RWPE1 (cell line): ENCODE measurements around the gene TUBB4B.

Source experiments
- CTCF ChIA-PET: fragments of 350-600 bp; sonication (Branson Sonifier 250); formaldehyde crosslinking; extraction: SDS; loops from one replicate; lab custom pipeline; 2021; lab: Yijun Ruan, JAX
- POLR2A ChIA-PET: fragments of 400-600 bp; formaldehyde crosslinking; extraction: SDS; loops from one replicate; lab custom pipeline; 2020; ENCODE audit warnings: antibody characterized with exemption; ENCODE audit not compliant: low non-redundant PET; lab: Yijun Ruan, JAX
- DNase-seq: peaks from one replicate; pipeline ENCODE4 v3.0.0; 2012; ENCODE audit warnings: low spot score
- H3K27ac ChIP-seq: fragments of 450-650 bp; 2 replicates; pipeline ENCODE4 v1.5.1; 2017
- CTCF ChIP-seq: fragments of 450-650 bp; conservative IDR thresholded peaks from 2 replicates; pipeline ENCODE4 v1.5.1; 2017; ENCODE audit warnings: low read depth, mild to moderate bottlenecking

TUBB4B gene

GRCh38 chr9:137230705-137231371 is 10.2 kb upstream of the TUBB4B start, which contains the start of gene SLC34A3:
Gene SLC34A3, plus strand, starts transcription at chr9:137230901. Its CDS starts 802 bp downstream, at chr9:137231703.
- TF ChIP-seq CTCF, result no peak
- H3K27ac ChIP-seq, result no peak within 1 kb of the TSS
- ChIA-PET CTCF (interaction anchor here (0.6 to 1.4 kb wide), 2 partner anchors 10 to 100 kb away, joined by 3 read pairs; partner anchors contain the start of gene TUBB4B), POLR2A (no interaction called here)
- DNase-seq, result no peak

GRCh38 chr9:137231372-137232039 is 9.6 kb upstream of the TUBB4B start:
- H3K27ac ChIP-seq, result no peak overlapping the region
- ChIA-PET POLR2A (no interaction called here), CTCF (interaction anchor here (0.6 to 1.4 kb wide), 2 partner anchors 9 to 112 kb away, joined by 3 read pairs; partner anchors contain the start of gene TUBB4B)
- no peak for DNase-seq
- TF ChIP-seq CTCF, result no peak

- no peak for DNase-seq
- ChIA-PET CTCF (interaction anchor here (0.6 to 1.4 kb wide), 2 partner anchors 8 to 112 kb away, joined by 3 read pairs; partner anchors contain the start of gene TUBB4B), POLR2A (no interaction called here)
- no peak overlapping the region for H3K27ac ChIP-seq
- no peak for TF ChIP-seq CTCF
Observed at GRCh38 chr9:137232101-137232500, 9.0 kb upstream of the TUBB4B start.

- H3K27ac ChIP-seq, result no peak overlapping the region
- ChIA-PET CTCF (interaction anchor here (1.4 kb wide), 1 partner anchor 8 kb away, joined by 3 read pairs; the partner anchor contains the start of gene TUBB4B), POLR2A (interaction anchor here (0.5 kb wide), 1 partner anchor 24 kb away, joined by 3 read pairs; no protein-coding TSS in a partner anchor)
- no peak for TF ChIP-seq CTCF
- no peak for DNase-seq
Observed at GRCh38 chr9:137232510-137232909, 8.6 kb upstream of the TUBB4B start.

GRCh38 chr9:137233143-137233980 is 7.7 kb upstream of the TUBB4B start:
- CTCF ChIA-PET, result interaction anchor here (0.6 to 1.7 kb wide), 3 partner anchors 20 to 258 kb away, joined by 3 to 4 read pairs (median 3); partner anchors contain the start of genes EXD3 and NOXA1
- POLR2A ChIA-PET, result interaction anchor here (0.5 kb wide), 1 partner anchor 25 kb away, joined by 3 read pairs; no protein-coding TSS in a partner anchor
- no peak for TF ChIP-seq CTCF
- H3K27ac ChIP-seq, result no peak overlapping the region
- DNase-seq, result peak; percentile 61
